Measurements from ENCODE around the gene HRH3.

Gene HRH3

DNA sequence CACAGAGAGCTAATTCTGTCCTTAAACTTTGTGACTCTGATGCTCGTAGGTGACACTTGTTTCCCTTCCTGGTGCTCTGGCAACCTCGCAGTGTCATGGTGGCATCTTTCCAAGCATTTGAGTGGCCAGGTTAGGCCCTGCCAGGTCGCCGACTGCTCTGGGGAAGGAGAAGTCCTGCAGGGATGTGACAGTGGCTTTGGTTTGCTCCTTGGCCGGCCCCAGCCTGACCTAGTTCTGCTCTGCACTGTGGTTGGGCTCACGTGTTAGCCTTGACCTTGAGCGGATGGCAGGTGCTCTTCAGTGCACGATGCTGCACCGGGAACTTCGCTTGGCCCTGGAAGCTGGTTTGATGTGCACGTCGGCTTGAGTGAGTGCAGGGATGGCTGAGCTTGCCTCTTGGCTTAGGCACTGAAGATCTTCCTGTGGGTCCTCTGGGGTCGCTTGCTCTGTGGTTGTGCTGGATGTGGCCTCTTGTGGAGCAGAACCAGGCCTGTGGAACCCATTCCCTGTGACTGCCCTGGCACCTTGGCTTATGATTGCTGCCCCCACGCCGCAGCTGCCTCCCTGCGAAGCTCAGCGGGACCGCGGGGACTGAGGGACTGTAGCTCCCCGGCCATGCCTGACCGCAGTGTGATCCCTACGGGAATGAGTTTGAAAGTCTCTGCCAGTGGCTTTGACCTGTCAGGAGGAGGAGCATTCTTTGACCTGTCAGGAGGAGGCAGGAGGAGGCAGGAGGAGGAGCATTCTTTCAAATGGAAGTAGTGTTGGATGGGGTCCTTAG is 27.0 kb upstream of the HRH3 start:
- Histone ChIP-seq H3K79me2 (ENCODE audit: insufficient read depth, low read length) (peaks cover 84% of the 10 kb centered on the region), H3K4me3 (ENCODE audit: low read depth in 1 of 2, low read length in 2 of 2) (no peak overlapping the region), H4K20me1 (ENCODE audit: insufficient read depth, low read length) (peaks cover 76% of the 10 kb centered on the region), H2AFZ (ENCODE audit: low read depth, low read length) (no peak overlapping the region), H3K4me2 (ENCODE audit: insufficient read depth, low read length) (no peak overlapping the region), H3K27ac (ENCODE audit: low read length) (no peak overlapping the region), H3K36me3 (ENCODE audit: insufficient read depth, low read length) (peaks cover 12% of the 10 kb centered on the region), H3K4me1 (ENCODE audit: insufficient read depth, low read length) (no peaks in the 10 kb centered on the region), H3K9me3 (ENCODE audit: insufficient read depth, low read length, severe bottlenecking) (no peaks in the 10 kb centered on the region), H3K9ac (ENCODE audit: low read depth, low read length) (no peak overlapping the region), H3K27me3 (ENCODE audit: insufficient read depth, low read length, poor library complexity) (no peaks in the 10 kb centered on the region)
- ATAC-seq (ENCODE audit: insufficient read depth, low read depth) = no peak
- DNase-seq = no peak
- TF ChIP-seq, protein P1, sequence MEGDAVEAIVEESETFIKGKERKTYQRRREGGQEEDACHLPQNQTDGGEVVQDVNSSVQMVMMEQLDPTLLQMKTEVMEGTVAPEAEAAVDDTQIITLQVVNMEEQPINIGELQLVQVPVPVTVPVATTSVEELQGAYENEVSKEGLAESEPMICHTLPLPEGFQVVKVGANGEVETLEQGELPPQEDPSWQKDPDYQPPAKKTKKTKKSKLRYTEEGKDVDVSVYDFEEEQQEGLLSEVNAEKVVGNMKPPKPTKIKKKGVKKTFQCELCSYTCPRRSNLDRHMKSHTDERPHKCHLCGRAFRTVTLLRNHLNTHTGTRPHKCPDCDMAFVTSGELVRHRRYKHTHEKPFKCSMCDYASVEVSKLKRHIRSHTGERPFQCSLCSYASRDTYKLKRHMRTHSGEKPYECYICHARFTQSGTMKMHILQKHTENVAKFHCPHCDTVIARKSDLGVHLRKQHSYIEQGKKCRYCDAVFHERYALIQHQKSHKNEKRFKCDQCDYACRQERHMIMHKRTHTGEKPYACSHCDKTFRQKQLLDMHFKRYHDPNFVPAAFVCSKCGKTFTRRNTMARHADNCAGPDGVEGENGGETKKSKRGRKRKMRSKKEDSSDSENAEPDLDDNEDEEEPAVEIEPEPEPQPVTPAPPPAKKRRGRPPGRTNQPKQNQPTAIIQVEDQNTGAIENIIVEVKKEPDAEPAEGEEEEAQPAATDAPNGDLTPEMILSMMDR (IDR thresholded peaks at IDR 0.05; ENCODE audit: borderline replicate concordance, extremely low read depth, low read length, poor library complexity, severe bottlenecking) = no peak
- no peak for TF ChIP-seq EZH2 (IDR thresholded peaks at IDR 0.05; ENCODE audit: borderline replicate concordance, low read depth, low read length, severe bottlenecking)

DNA sequence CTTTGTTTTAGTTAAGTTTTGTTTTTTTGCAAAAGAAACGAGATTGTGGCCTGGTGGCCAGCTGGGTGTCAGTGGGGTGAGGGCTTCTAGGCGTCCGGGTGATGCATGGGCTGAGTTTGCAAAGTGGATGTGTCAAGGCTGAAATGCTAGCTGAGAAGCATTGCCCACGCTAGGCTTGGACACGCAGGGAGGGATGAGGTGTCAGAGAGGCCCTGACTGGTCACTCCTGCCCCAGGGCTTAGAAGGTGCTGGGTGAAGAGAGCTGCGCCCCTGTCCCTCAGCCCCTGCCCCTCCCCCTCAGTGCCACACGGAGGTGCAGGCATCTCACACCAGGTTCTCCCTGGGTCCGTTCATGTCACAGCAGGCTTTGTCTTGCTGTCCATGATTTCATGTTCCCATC is 26.4 kb upstream of the HRH3 start:
- Histone ChIP-seq H3K36me3 (ENCODE audit: insufficient read depth, low read length) (peaks cover 15% of the 10 kb centered on the region), H3K27me3 (ENCODE audit: insufficient read depth, low read length, poor library complexity) (no peaks in the 10 kb centered on the region), H2AFZ (ENCODE audit: low read depth, low read length) (no peak overlapping the region), H3K4me2 (ENCODE audit: insufficient read depth, low read length) (no peak overlapping the region), H3K4me1 (ENCODE audit: insufficient read depth, low read length) (no peaks in the 10 kb centered on the region), H3K27ac (ENCODE audit: low read length) (no peak overlapping the region), H3K9me3 (ENCODE audit: insufficient read depth, low read length, severe bottlenecking) (no peaks in the 10 kb centered on the region), H4K20me1 (ENCODE audit: insufficient read depth, low read length) (peaks cover 76% of the 10 kb centered on the region), H3K79me2 (ENCODE audit: insufficient read depth, low read length) (peaks cover 84% of the 10 kb centered on the region), H3K4me3 (ENCODE audit: low read depth in 1 of 2, low read length in 2 of 2) (no peak overlapping the region), H3K9ac (ENCODE audit: low read depth, low read length) (no peak overlapping the region)
- no peak for TF ChIP-seq EZH2 (IDR thresholded peaks at IDR 0.05; ENCODE audit: borderline replicate concordance, low read depth, low read length, severe bottlenecking)
- ATAC-seq (ENCODE audit: insufficient read depth, low read depth) (no peak), DNase-seq (no peak)

DNA sequence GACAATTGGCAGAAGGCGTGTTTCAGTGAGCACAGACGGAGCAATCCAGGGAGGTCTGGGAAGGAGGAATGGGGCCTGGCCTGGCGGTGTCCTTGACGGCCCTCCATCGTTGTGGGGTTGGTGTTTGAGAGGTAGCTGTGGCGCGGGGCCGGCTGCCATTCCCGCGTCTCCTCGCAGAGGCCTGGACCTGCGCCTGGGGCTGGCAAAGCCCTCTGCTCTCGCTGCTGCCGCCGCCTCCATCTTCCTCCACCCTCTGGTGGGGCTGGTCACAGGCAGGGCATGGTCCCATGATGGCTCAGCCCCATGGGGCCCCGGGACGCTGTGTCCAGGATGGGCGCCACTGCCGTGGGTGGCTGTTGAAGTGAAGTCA is 25.8 kb upstream of the HRH3 start:
- ATAC-seq (ENCODE audit: insufficient read depth, low read depth) (no peak), DNase-seq (no peak)
- H3K9ac ChIP-seq (ENCODE audit: low read depth, low read length) = no peak overlapping the region
- H3K4me1 ChIP-seq (ENCODE audit: insufficient read depth, low read length) = 0 out of 2 replicates have a peak, but pooled peaks cover under 1% of the 10 kb centered on the region
- H3K4me2 ChIP-seq (ENCODE audit: insufficient read depth, low read length) = no peak overlapping the region
- H3K9me3 ChIP-seq (ENCODE audit: insufficient read depth, low read length, severe bottlenecking) = no peaks in the 10 kb centered on the region
- peaks cover 89% of the 10 kb centered on the region for H3K79me2 ChIP-seq (ENCODE audit: insufficient read depth, low read length)
- no peaks in the 10 kb centered on the region for H3K27me3 ChIP-seq (ENCODE audit: insufficient read depth, low read length, poor library complexity)
- H3K27ac ChIP-seq (ENCODE audit: low read length) = no peak overlapping the region
- TF ChIP-seq EZH2 (IDR thresholded peaks at IDR 0.05; ENCODE audit: borderline replicate concordance, low read depth, low read length, severe bottlenecking) = no peak
- TF ChIP-seq, protein P1 (IDR thresholded peaks at IDR 0.05; ENCODE audit: borderline replicate concordance, extremely low read depth, low read length, poor library complexity, severe bottlenecking) = no peak
- peaks cover 80% of the 10 kb centered on the region for H4K20me1 ChIP-seq (ENCODE audit: insufficient read depth, low read length)
- no peak overlapping the region for H2AFZ ChIP-seq (ENCODE audit: low read depth, low read length)
- H3K36me3 ChIP-seq (ENCODE audit: insufficient read depth, low read length) = peaks cover 17% of the 10 kb centered on the region
- no peak overlapping the region for H3K4me3 ChIP-seq (ENCODE audit: low read depth in 1 of 2, low read length in 2 of 2)

DNA sequence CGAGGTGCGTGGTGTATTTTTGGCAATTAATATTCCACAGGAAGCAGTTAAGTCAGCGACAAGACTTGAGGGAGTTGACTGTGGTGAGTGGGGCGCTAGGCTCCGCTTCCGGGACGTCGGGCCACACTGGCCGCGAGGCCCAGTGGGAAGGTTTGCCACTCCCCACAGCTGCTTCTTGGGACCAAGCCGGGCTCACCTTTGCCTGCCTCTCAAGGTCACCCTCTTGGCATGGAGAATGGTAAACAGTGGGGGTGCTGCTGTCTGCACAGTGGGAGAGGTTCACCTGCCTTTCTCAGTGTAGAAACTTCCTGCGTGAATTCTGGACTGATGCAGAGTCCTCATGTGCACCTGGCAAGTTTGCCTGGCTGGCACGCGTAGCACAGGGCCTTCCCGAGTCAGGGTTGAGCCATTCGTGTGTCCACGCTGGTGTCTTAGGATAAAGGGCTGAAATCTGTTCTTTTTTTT is 24.6 kb upstream of the HRH3 start:
- DNase-seq (no peak), ATAC-seq (ENCODE audit: insufficient read depth, low read depth) (no peak)
- no peak overlapping the region for H3K27ac ChIP-seq (ENCODE audit: low read length)
- peaks cover 24% of the 10 kb centered on the region for H3K36me3 ChIP-seq (ENCODE audit: insufficient read depth, low read length)
- H4K20me1 ChIP-seq (ENCODE audit: insufficient read depth, low read length) = peaks cover 80% of the 10 kb centered on the region
- peaks cover 12% of the 10 kb centered on the region for H3K4me1 ChIP-seq (ENCODE audit: insufficient read depth, low read length)
- no peaks in the 10 kb centered on the region for H3K27me3 ChIP-seq (ENCODE audit: insufficient read depth, low read length, poor library complexity)
- no peak for TF ChIP-seq EZH2 (IDR thresholded peaks at IDR 0.05; ENCODE audit: borderline replicate concordance, low read depth, low read length, severe bottlenecking)
- TF ChIP-seq, protein P1 (IDR thresholded peaks at IDR 0.05; ENCODE audit: borderline replicate concordance, extremely low read depth, low read length, poor library complexity, severe bottlenecking) = no peak
- H3K79me2 ChIP-seq (ENCODE audit: insufficient read depth, low read length) = peaks cover 89% of the 10 kb centered on the region
- H3K4me2 ChIP-seq (ENCODE audit: insufficient read depth, low read length) = no peak overlapping the region
- H3K9me3 ChIP-seq (ENCODE audit: insufficient read depth, low read length, severe bottlenecking) = no peaks in the 10 kb centered on the region
- no peak overlapping the region for H3K4me3 ChIP-seq (ENCODE audit: low read depth in 1 of 2, low read length in 2 of 2)
- H3K9ac ChIP-seq (ENCODE audit: low read depth, low read length) = no peak overlapping the region
- H2AFZ ChIP-seq (ENCODE audit: low read depth, low read length) = no peak overlapping the region
